CD4-positive, alpha-beta T cell treated with Interleukin-1 beta for 1 hour (primary cell): Measurements from ENCODE around the gene ATP4B.
"Not testable (repeated sequence)": the region's sequence is repeated elsewhere in the genome, so short reads cannot be mapped to it uniquely, and the experiment has no call there.

Source experiments
- DNase-seq, 2 donors: peaks; one replicate each; pipeline ENCODE4 v3.0.0-alpha.2; 2020 to 2022

ATP4B gene

DNA sequence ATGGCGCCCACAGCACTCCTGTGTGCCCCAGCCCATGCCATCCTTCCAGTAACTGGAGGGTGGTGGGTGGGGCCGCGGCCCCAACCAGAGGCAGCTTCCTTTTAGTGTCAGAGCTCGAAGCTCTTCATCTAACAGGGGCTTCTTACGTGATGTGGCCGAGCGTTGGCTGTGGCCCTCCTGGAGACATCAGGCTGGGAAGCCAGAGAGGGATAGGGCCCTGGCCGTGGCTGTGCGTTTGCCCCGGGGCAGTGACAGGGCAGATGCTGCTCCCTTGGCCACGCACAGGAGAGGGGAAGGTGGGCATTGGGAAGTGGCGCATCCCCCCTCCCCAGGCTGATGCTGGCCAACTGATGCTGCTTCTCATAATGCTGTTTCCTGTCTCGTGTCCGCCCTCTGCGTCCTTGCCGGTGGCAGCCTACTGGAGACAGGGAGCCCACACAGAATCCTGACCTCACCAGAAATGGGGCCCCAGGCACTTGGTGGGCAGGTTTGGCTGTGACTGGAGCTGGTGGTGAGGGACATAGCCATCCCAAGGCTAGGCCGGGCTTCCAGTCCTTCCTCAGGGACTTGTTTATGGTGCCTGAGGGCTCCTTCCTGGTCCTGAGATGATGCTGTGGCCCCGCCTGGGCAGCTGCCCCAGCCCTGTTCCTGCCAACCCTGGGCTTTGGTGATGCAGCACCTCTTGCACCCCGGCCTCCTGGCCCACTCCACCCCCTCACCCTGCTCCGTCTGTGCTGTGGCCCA is 34.3 kb downstream of the ATP4B start:
- no peak for DNase-seq

DNA sequence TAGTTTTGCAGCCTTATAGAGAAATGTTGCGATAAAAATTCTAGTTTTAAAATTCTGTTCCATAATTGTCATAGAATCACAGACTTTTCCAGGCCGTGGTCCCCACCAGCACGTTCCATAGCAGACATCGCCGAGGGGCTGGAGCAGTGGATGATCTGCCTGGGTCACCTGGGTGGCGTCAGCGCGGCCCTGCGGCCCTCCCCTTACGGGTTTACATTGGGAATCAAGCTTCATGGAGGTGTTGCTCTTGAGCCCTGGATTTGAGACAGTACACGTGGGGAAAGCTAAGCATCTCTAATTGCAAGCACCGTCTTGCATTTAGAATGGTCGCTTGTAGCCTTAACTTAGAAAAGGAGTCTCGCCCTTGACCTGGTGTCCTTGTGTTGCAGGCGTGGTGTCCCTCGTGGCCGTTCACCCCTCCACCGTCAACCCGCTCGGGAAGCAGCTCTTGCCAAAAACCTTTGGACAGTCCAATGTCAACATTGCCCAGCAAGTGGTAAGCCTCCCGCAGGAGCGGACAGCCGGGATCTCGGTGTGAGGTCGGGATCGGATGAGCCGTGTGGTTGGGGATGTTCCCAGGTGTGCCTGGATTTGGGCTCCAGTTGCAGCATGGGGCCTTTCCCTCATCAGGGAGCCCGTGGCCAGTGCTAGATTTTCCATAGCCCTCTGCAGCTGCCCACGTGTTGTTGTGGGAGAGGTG is 35.1 kb downstream of the ATP4B start:
- no peak for DNase-seq

DNA sequence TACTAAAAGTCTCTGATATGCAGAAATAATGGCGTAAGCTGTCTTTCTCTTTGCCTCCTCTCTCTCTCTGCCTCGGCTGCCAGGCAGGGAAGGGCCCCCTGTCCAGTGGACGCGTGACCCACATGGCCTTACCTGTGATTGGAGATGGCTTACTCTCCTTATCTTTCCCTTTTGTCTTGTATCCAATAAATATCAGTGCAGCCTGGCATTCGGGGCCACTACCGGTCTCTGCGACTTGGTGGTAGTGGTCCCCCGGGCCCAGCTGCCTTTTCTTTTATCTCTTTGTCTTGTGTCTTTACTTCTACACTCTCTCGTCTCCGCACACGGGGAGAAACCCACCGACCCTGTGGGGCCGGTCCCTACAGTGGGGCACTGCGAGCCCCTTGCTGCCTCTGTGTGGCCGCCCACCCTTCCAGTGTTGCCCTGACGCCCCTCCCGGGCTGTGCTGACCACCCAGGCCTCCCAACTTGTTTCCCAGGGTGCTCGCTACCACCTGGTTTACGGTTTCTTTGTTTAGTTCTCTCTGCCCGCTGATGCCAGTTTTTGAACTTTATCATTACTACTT is 35.9 kb downstream of the ATP4B start:
- not testable (repeated sequence) for DNase-seq

DNA sequence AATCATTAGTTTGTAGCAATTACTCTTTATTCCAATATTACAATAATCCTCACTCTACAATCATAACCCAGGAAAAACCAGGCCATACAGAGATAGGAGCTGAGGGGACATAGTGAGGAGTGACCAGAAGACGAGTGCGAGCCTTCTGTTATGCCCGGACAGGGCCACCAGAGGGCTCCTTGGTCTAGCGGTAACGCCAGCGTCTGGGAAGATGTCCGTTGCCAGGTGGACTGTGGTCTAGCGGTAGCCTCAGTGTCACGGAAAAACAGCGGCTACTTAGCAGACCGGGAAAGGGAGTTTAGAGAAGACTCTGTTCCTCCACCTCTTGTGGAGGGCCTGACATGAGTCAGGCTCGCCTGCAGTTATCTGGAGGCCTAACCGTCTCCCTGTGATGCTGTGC is 36.5 kb downstream of the ATP4B start:
- not testable (repeated sequence) for DNase-seq

DNA sequence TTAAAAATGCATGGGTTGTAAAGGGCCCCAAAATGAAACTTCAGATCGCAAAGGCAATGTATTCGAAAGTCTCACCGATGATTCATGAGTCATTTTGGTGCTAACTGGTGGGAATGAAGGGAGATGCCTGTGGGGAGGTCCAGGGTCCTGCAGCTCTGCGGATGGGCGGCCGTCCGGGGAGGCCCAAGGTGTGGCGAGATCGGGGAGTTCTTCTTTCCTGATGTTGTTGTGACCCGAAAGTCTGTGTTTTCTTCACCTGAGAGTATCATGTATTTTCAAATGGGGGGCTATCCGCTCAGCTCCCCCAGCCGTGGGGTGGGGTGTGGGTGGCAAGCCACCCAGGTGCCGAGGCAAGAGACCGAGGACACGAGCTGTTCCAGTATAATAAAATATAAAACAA is 37.0 kb downstream of the ATP4B start:
- DNase-seq: no peak

DNA sequence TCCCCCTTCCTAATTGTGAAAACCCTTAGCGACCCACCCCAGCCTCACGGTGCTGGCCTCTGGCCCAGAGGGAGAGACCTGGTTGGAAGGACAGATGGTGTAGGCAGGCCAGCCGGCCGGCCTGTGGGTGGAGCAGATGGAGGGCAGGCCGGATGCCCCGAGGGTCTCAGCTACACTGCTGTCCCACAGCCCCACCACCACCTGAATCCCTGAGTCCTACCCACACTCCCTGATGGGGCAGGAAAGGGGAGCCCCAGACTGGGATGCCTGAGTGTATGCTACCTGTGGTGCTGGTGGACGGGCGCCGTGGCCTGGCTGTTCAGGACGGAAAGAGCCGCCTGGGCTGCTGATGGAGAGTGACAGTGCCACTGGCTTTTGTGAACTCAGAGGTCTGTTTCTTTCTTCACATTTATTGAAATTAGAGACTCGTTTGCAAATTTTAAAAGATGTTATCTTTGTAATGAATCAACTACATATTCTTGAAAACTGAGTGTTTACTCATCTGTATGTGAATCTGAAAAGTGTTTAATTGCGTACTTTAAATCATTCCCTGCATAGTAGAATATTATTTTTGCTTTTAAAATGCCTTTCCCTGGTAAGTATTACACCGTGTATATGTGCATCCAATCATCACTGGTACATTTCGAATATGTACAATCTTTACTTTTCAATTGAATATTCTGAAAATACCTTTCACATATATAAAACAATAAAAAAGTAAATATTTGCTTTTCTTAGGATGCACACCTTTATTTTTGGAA is 37.8 kb downstream of the ATP4B start:
- no peak for DNase-seq

DNA sequence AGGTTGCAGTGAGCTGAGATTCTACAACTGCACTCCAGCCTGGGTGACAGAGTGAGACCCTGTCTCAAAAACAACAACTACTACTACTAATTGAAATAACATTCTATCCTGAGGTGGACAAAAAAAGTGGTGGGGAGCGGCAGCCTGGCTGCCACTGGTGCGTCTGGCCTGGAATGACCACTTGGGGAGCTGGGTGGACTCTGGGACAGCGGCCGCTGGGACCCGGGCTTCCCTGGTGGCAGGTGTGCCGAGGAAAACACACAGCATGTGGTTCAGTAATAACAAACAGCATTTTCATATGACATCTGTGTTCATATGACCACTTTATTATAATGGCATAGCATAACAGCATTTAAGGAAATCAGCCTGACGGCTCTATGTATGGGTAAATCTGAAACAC is 39.5 kb downstream of the ATP4B start:
- no peak for DNase-seq

DNA sequence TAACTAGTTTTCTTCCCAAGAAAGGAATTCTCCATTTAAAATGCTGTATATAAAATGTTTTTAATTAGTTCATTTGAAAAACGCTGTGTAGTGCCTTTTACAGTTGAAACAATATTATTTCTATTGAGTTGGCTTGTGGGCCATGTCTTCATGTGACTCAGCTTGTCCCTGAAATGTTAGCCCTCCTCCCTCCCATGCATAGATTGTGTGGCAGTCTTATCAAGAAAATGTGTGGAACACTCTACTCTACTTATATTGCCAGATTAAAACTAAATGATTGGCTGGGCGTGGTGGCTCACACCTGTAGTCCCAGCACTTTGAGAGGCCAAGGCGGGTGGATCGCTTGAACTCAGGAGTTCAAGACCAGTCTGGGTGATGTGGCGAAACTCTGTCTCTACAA is 40.0 kb downstream of the ATP4B start:
- no peak for DNase-seq

DNA sequence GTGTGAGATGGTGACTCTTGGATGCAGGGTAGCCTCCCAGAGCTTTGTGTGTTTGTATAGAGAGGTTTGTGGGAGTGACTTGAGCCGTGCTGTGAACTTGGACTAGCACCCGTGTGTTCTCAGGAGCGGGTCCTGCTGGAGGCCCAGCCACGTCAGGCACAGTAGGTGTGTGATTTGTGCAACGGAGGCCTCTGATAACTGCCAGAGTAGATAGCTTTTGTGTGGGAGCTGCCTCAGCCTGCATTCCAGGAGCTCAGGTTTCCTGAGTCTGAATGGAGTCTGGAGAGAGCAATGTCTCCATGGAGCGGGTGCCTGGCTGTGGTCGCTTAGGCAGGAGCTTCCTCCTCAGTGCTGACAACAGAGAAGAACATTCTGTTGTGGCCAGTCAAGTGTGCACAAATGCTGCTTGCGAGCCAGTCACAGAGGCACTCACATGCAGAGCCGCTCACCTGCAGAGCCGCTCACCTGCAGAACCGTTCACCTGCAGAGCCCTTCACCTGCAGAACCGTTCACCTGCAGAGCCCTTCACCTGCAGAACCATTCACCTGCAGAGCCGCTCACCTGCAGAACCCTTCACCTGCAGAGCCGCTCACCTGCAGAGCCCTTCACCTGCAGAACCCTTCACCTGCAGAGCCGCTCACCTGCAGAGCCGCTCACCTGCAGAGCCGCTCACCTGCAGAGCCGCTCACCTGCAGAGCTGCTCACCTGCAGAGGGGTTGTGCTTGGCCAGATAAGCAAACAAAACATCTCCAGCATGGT is 40.8 kb downstream of the ATP4B start:
- DNase-seq: no peak

DNA sequence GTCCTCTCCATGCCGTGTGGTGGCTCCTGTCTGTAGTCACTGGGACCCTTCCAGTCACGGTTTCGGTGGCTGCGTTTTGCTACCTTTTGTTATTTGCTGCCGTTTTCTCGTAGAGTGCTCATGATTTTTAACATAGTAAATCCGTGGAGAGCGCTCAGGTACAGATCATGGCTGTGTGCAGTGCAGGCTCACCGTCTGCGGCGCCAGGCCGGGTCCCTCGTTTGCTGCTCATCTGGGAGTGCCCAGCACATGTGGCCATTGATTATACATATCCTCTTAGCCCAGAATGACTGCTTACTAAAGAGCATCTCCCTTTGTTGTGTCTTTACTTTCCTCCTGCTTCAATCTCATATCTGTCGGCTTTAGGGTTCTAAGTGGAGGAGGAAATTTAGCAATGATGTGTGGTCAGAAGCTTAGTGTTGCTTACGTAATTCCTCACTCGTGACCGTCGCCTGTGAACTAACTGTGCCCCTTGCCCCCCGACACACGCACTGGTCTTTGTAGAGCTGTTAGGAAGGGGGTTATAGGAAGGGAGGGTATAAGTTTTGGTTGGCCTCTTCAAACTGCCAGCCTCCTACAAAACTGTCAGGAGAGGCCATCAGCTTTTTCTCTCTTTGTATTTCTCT is 41.6 kb downstream of the ATP4B start:
- peak in 1 of 2 donors; percentile 37 for DNase-seq

DNA sequence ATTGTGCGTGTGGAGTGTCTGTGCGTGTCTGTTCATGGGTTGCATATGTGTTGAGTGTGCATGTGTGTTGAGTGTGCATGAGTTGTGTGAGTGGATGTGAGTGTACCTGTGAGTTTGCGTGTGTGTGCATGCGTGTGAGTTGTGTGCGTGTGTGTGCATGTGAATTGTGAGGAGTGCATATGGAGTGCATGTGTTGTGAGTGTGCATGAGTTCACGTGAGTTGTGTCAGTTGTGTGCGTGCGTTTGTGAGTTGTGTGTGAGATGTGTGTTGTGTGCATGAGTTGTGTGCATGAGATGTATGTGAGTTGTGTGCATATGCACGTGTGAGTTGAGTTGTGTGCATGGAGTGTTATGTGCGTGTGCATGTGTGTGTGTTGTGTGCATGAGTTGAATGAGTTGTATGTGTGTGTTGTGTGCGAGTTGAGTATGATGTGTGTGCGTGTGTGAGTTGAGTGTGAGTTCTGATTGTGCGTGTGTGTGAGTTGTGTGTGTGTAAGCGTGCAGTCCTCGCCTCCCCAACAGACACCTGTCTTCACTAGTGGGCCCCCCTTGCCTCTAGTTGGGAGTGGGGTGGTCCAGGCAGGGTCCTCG is 44.1 kb downstream of the ATP4B start:
- DNase-seq: no peak

DNA sequence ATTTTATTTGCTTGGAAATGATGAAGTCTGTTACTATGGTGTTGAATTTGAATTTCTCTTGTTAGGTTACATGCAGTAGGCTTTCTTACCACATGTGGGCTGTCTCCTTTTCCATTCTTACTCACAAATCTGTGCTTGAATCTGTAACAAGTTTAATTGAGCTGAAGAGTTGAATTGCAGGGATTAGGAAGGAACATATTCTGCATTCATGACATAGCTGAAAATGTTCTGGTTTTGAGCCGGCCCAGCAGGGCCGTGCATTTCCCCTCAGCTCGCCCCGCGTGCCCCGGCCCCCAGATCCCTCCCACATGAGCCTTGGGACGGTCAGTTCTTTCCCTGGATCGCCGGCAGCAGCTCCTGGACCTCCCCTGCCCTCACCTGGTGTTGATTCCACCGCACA is 45.4 kb downstream of the ATP4B start:
- no peak for DNase-seq

DNA sequence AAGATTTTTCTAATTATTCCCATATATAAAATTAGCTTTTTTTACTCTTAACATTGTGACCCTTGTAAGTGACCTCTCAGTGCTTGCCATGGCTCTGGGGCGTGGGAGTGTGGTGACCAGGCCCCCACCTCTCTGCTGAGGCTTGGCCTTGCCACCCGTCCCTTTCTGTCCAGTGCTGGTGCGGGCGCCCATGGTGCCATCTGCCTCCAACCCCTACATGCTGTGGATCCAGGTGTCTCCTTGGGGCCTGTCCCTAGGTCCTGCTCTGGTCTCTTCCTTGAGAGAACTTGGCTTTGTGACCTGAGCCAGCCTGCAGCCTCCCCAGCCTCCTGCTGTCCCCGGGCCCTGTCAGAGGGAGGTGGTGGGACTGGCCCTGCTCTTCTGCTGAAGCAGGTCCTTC is 46.0 kb downstream of the ATP4B start:
- no peak for DNase-seq

DNA sequence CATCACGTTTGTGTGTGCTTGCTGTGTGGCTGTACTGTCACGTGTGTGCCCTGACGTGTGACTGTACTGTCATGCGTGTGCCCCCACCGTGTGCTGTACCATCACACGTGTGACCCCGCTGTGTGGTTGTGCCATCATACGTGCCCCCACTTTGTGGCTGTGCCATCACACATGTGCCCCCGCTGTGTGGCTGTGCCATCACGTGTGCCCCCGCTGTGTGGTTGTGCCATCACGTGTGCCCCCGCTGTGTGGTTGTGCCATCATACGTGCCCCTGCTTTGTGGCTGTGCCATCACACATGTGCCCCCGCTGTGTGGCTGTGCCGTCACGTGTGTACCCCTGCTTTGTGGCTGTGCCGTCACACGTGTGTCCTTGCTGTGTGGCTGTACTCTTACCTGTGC is 47.7 kb downstream of the ATP4B start:
- no peak for DNase-seq

DNA sequence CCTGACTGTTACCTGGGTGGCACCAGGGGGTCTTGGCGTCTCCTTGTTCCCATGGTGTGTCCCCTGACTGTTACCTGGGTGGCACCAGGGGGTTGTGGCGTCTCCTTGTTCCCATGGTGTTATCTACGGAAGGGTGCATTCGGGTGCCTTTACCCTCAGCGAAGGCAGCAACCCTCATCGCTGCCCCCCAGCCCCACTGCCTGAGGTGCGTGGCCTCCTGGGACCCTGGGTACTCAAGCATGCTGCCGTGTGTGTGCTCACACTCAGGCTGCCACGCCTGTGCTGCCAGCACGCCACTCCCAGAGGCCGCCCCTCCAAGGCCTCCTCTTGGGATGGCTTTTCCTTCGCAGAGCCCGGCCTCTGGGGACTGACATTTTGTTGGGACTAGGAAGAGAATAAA is 48.4 kb downstream of the ATP4B start:
- no peak for DNase-seq

DNA sequence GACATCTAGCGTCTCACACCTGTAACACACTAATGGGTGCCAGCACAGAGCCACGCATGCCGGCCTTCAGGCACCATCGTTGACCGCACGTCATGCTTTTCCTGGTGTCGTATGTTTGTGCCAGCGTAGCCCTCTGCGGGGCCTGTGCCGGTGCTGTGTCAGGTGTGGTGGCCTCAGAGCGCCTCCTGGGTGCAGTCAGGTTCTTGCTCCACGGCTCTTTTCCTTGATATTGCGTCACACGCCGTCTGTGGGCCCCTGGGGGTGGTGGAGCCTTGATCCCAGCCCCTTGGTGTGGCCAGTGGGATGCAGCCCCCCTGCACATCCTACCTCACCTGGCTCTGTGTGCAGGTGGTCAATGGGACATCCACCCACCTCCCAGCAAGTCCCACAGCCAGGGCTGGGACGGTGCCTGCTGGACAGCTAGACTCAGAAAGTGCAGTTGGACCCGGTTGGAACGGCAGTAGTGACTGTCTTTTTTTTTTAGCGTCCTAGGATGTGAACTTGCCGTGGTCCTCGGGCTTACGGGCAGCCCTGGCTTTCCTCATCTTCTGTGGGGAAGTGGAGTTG is 48.9 kb downstream of the ATP4B start:
- DNase-seq: no peak

DNA sequence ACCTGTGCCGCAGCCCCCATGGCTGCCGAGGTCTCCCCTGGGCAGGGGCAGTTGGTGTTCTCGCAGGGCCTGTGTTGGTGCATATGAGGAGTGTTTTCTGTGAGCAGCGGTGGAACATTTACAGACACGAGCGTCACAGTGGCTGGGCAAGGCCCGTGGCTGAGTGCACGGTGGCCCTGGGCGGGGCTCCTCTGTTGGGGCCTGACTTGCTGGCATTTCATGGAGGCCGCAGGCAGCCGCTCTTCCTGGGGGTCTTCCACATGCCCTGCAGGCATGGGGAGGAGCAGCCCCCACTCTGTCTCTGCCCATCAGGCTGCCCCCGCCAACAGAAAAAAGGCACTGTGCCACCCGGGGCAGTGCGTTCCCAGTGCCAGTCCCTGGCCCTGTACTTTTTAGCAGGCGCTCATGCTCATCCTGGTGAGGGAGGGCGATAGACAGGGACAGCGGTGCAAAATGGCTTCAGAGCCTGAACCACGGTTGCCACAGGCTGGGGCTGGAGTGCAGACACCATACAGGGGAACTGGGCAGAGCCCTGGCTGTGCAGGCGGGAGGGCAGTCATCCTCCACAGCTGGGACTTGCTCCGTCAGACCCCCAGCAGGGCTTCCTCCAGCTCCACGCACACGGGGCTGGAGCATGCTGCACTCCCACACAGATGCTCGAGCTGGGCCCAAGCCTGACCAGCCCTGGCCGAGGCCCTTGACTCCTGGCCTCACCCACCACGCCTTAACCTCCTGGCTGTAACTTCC is 49.9 kb downstream of the ATP4B start:
- DNase-seq: no peak

DNA sequence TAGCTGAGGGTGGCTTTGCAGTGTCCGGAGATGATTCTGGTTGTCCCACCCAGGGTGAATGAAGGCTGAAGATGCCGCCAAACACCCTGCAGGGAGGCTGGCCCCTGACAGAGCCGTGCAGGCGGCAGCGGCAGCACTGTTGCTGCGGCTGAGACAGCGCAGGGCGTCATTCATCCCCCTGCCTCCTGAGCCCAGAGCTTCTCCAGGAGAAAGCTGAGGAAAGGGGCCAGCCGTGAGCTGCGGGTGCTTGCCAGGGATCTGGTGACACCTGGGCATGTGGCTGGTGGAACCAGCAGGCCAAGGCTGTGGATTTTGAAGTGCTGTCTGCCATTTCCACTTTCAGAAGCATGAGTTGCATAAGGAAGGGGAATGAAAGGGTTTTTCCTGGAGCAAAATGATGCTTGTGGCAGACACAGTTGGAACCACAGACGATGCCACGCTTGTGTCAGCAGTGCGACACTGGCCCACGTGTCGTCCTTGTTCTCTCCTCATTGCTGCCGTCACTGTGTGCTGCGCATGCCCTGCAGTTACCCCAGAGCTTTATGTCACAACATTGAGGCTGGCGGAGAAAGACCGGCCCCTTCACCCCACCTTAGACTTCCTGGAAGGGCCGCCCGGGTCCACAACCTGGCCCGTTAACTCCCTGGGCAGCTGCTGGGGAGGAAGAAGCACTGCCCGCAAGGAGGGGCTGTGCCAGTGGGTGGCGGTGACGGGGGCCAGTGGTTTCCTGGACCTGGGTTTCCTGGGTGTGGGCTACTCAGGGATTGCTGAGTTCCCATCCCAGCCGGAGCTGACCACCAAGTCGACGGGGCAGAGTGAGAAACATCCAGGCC is 50.7 kb downstream of the ATP4B start:
- DNase-seq: peak in 1 of 2 donors; percentile 78

DNA sequence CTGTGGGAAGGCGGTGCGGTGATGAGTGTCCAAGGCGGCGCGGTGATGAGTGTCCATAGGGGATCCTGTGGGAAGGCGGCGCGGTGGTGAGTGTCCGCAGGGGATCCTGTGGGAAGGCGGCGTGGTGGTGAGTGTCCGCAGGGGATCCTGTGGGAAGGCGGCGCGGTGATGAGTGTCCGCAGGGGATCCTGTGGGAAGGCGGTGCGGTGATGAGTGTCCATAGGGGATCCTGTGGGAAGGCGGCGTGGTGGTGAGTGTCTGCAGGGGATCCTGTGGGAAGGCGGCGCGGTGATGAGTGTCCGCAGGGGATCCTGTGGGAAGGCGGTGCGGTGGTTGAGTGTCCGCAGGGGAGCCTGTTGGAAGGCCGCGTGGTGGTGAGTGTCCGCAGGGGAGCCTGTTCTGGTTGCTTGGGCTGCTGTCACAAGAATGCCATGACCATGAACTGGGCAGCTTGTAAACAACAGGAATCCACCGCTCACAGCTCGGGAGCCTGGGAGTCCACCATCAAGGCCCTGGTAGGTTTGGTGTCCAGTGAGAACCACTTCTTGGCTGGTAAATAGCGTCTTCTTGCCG is 52.0 kb downstream of the ATP4B start:
- DNase-seq: no peak

DNA sequence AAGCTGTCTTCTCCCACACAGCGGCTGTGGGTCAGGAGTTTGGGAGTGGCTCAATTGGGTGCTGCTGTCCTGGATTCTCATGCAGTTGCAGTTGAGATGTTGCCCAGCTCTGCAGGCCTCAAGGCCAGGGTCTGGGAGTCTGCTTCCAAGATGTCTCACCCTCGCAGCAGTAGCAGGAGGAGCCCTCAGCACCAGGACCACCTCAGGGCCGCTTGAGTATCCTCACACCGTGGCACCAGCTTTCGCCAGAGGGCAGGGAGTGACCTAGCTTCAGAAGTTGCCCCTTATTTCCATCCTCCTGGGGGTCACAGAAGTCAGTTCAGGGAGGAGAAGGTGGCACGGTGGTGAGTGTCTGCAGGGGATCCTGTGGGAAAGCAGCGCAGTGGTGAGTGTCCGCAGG is 52.5 kb downstream of the ATP4B start:
- DNase-seq: no peak
